K562 (cell line): ENCODE measurements around the gene DENND10. TPM values are rescaled to one million over a fixed set of nuclear protein-coding genes. Genes with fewer than 3 reads are reported as not detected.
A peak's percentile ranks its signal among the peaks of the same experiment; 100 is the strongest.

Experiments
- ATF1 ChIP-seq, 2 experiments: fragments of 450-650 bp in 1 of 2; IDR thresholded peaks; 2 replicates each; pipeline ENCODE4 v1.6.1; 2016; ENCODE audit warnings: missing compliant biosample characterization in 1 of 2, missing genetic modification characterization in 1 of 2
- BCL6 ChIP-seq: fragments of 250-450 bp; sonication (Bioruptor Pico); IDR thresholded peaks from 2 replicates; pipeline ENCODE4 v1.4.0; 2020
- CBX8 ChIP-seq: fragments of 200-600 bp; sonication (generic); IDR thresholded peaks from 2 replicates; pipeline ENCODE4 v1.6.1; 2012; ENCODE audit warnings: borderline replicate concordance, mixed run types, low read depth, mild to moderate bottlenecking, moderate library complexity, mixed read lengths, low read length, control low read depth, inconsistent platforms; ENCODE audit not compliant: poor library complexity, severe bottlenecking; ENCODE audit errors: extremely low read depth
- CREBBP ChIP-seq: IDR thresholded peaks from one replicate; pipeline ENCODE4 v1.6.1; 2012; ENCODE audit warnings: low read depth, mild to moderate bottlenecking, control low read depth, inconsistent platforms, low read length
- E2F3 ChIP-seq: fragments of 250-450 bp; sonication (Bioruptor Pico); IDR thresholded peaks from 2 replicates; pipeline ENCODE4 v1.4.0; 2020; ENCODE audit warnings: mild to moderate bottlenecking
- HDAC6 ChIP-seq: IDR thresholded peaks from 2 replicates; pipeline ENCODE4 v1.6.1; 2012; ENCODE audit warnings: low read depth, mild to moderate bottlenecking, control low read depth, inconsistent platforms, low read length, moderate library complexity
- MAFF ChIP-seq: IDR thresholded peaks from 2 replicates; pipeline ENCODE4 v1.6.1; 2012; ENCODE audit warnings: low read length, improper control_type of control experiment
- NCOR1 ChIP-seq: fragments of 450-650 bp; IDR thresholded peaks from 2 replicates; pipeline ENCODE4 v1.6.1; 2016; ENCODE audit warnings: mild to moderate bottlenecking, moderate library complexity
- NEUROD1 ChIP-seq: fragments of 150-350 bp; IDR thresholded peaks from 2 replicates; pipeline ENCODE4 v1.6.1; 2014; ENCODE audit warnings: borderline replicate concordance, low read length, low read depth; ENCODE audit not compliant: partially characterized antibody
- RCOR1 ChIP-seq, 2 experiments: IDR thresholded peaks; 2 replicates each; pipeline ENCODE4 v1.6.1; 2012; ENCODE audit warnings: low read depth in 2 of 2, low read length in 2 of 2, borderline replicate concordance in 1 of 2, improper control_type of control experiment in 1 of 2
- RFX5 ChIP-seq: IDR thresholded peaks from 2 replicates; pipeline ENCODE4 v1.6.1; 2011; ENCODE audit warnings: low read depth, mild to moderate bottlenecking, improper control_type of control experiment, low read length
- SETDB1 ChIP-seq: IDR thresholded peaks from one replicate; pipeline ENCODE4 v1.6.1; 2012; ENCODE audit warnings: low read length, control low read depth, inconsistent platforms
- SMAD1 ChIP-seq: fragments of 150-350 bp; IDR thresholded peaks from 2 replicates; pipeline ENCODE4 v1.6.1; 2014; ENCODE audit warnings: low read length, low read depth; ENCODE audit not compliant: partially characterized antibody
- SMARCA4 ChIP-seq: fragments of 450-650 bp; IDR thresholded peaks from 2 replicates; pipeline ENCODE4 v1.6.1; 2016
- SREBF1 ChIP-seq: fragments of 150-350 bp; IDR thresholded peaks from 2 replicates; pipeline ENCODE4 v1.6.1; 2014; ENCODE audit warnings: antibody characterized with exemption, low read depth, low read length, borderline replicate concordance
- SREBF2 ChIP-seq: sonication (generic); formaldehyde crosslinking; IDR thresholded peaks from 2 replicates; pipeline ENCODE4 v1.4.0; 2020; ENCODE audit warnings: mild to moderate bottlenecking, missing genetic modification reagents
- TAF15 ChIP-seq: fragments of 200-400 bp; formaldehyde crosslinking; IDR thresholded peaks from 2 replicates; pipeline ENCODE4 v1.6.1; 2017; ENCODE audit warnings: mild to moderate bottlenecking, low read depth, low read length, moderate library complexity
- TCF7L2 ChIP-seq: fragments of 150-350 bp; IDR thresholded peaks from 2 replicates; pipeline ENCODE4 v1.6.1; 2016; ENCODE audit warnings: low read depth, mild to moderate bottlenecking, low read length, moderate library complexity
- U2AF2 ChIP-seq: fragments of 200-400 bp; formaldehyde crosslinking; optimal IDR thresholded peaks from 2 replicates; pipeline ENCODE3; 2017; ENCODE audit warnings: low read depth, mild to moderate bottlenecking, low read length
- YBX1 ChIP-seq: fragments of 450-650 bp; IDR thresholded peaks from 2 replicates; pipeline ENCODE4 v1.7.1; 2016; ENCODE audit warnings: mild to moderate bottlenecking
- ZC3H4 ChIP-seq: sonication (generic); formaldehyde crosslinking; IDR thresholded peaks from 2 replicates; pipeline ENCODE4 v1.9.0; 2021; ENCODE audit warnings: missing genetic modification reagents, borderline replicate concordance
- ZKSCAN3 ChIP-seq: fragments of 250-450 bp; sonication (Bioruptor Pico); IDR thresholded peaks from 2 replicates; pipeline ENCODE4 v1.4.0; 2020
- polyA plus RNA-seq, 8 experiments: library from polyadenylated mRNA; depleted of rRNA in 4 of 8; stranded (reverse) in 5 of 8; unstranded in 3 of 8; fragments of >200 nt; fragmentation: Nextera tagmentation in 2 of 8; fragmentation: Illumina TruSeq in 1 of 8; extraction: Ambion mirVana in 2 of 8; extraction: Trizol in 1 of 8; gene quantifications; 2 replicates each; pipeline versions ENCODE4 v1.2.1 to v1.2.3, GENCODE V29; 2011 to 2014; ENCODE audit warnings: inconsistent platforms in 1 of 8, missing spikeins in 1 of 8
- total RNA-seq, 7 experiments: library from RNA; depleted of rRNA in 6 of 7; stranded (reverse); fragments of >200 nt in 6 of 7; fragmentation: Illumina TruSeq in 2 of 7; extraction: Trizol in 2 of 7; gene quantifications; 2 replicates each; pipeline versions ENCODE4 v1.2.1 to v1.2.3, GENCODE V29; 2011 to 2021; ENCODE audit warnings: low replicate concordance in 1 of 7
- TF ChIP-seq, protein P1 (sequence below): sonication (generic); formaldehyde crosslinking; IDR thresholded peaks from 2 replicates; pipeline ENCODE4 v1.8.0; 2022; ENCODE audit warnings: missing genetic modification reagents, mild to moderate bottlenecking, moderate library complexity, borderline replicate concordance
- TF ChIP-seq, protein P2 (sequence below): sonication (generic); formaldehyde crosslinking; IDR thresholded peaks from 2 replicates; pipeline ENCODE4 v1.8.0; 2022; ENCODE audit warnings: mild to moderate bottlenecking, missing genetic modification reagents, borderline replicate concordance
- TF ChIP-seq, protein P3 (sequence below): fragments of 250-450 bp; sonication (Bioruptor Pico); IDR thresholded peaks from 2 replicates; pipeline ENCODE4 v1.8.0; 2022; ENCODE audit warnings: moderate library complexity, mild to moderate bottlenecking, inconsistent platforms

The DENND10 gene
- total and polyA plus RNA-seq, 9 of the 15 experiments (the other 6 are each of a cell fraction or from before 2014, with no cell fraction given): 9.4 to 20.0 (median 12.5) TPM

DNA sequence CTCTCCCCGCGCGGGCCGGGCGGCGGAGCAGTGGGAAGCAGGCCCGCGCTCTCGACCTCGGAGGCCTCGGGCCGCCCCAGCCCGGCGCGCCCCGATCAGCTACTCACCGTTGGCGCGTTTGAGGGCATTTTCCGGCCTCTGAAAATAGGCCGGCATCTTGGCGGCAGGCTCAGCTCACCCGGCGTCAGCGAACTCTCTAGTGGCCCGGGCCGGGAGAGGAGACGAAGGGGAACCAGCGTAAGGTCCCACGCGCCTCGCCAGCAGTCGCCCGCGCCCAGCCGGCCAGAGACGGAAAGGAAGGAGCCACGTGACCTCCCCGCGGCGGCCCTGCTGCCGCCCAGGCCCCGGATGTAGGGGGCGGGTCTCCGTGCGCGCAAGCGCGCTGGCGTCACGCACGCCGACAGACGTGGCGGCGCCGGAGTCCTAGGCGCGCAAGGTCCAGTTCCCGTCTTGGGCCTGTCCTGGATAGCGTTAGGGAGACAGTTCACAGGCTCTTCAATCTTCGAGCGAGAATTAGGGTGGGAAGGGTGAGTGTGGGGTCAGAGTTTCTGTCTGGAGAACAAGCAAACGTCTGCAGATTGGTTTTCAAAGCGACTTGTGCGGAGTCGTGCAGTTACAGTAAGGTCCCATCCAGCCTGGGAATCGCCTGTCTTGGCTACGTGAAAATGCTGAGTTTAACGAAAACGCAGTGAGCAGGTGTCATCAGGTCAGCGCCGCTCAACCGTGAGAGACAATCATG, 23.2 kb upstream of the DENND10 start, which contains the start of gene EIF3A (continued):
- TF ChIP-seq, protein P1, sequence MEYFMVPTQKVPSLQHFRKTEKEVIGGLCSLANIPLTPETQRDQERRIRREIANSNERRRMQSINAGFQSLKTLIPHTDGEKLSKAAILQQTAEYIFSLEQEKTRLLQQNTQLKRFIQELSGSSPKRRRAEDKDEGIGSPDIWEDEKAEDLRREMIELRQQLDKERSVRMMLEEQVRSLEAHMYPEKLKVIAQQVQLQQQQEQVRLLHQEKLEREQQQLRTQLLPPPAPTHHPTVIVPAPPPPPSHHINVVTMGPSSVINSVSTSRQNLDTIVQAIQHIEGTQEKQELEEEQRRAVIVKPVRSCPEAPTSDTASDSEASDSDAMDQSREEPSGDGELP (CRISPR knock-in tag): peak; percentile 63
- TF ChIP-seq ZC3H4 (CRISPR knock-in tag) (no peak), YBX1 (no peak), SMARCA4 (no peak), RFX5 (no peak), RCOR1 (IDR thresholded peaks at IDR 0.05; ENCODE audit: borderline replicate concordance in 1 of 2, low read depth in 2 of 2, low read length in 2 of 2) (no peak), NEUROD1 (peak; percentile 28), HDAC6 (no peak), TAF15 (no peak), BCL6 (CRISPR knock-in tag) (no peak), ZKSCAN3 (no peak), SREBF2 (CRISPR knock-in tag) (no peak), TCF7L2 (no peak), ATF1 (CRISPR knock-in tag; IDR thresholded peaks at IDR 0.05) (no peak), ATF1 (tag; IDR thresholded peaks at IDR 0.05) (peak; percentile 87), E2F3 (no peak), CREBBP (no peak), SREBF1 (no peak), SMAD1 (peak; percentile 62), CBX8 (no peak), MAFF (peak; percentile 35; the same call in 1 of the 2 replicates), NCOR1 (no peak), U2AF2 (no peak), SETDB1 (no peak)
- TF ChIP-seq, protein P2, sequence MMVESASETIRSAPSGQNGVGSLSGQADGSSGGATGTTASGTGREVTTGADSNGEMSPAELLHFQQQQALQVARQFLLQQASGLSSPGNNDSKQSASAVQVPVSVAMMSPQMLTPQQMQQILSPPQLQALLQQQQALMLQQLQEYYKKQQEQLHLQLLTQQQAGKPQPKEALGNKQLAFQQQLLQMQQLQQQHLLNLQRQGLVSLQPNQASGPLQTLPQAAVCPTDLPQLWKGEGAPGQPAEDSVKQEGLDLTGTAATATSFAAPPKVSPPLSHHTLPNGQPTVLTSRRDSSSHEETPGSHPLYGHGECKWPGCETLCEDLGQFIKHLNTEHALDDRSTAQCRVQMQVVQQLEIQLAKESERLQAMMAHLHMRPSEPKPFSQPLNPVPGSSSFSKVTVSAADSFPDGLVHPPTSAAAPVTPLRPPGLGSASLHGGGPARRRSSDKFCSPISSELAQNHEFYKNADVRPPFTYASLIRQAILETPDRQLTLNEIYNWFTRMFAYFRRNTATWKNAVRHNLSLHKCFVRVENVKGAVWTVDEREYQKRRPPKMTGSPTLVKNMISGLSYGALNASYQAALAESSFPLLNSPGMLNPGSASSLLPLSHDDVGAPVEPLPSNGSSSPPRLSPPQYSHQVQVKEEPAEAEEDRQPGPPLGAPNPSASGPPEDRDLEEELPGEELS (CRISPR knock-in tag): no peak
- TF ChIP-seq, protein P3, sequence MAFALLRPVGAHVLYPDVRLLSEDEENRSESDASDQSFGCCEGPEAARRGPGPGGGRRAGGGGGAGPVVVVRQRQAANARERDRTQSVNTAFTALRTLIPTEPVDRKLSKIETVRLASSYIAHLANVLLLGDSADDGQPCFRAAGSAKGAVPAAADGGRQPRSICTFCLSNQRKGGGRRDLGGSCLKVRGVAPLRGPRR (CRISPR knock-in tag): no peak
